Left ventricle myocardium superior (tissue), 1 donor: ENCODE results near the gene ATAD1. TPM values are rescaled to one million over a fixed set of nuclear protein-coding genes. Genes with fewer than 3 reads are reported as not detected.
"Not testable (repeated sequence)": the region's sequence is repeated elsewhere in the genome, so short reads cannot be mapped to it uniquely, and the experiment has no call there.

Experiments
- ATAC-seq: fragments of 200-7000 bp; cut with Tn5 transposase; one replicate; pipeline ENCODE4 v1.9.1; 2020; ENCODE audit warnings: mild to moderate bottlenecking, moderate library complexity
- DNase-seq: peaks from one replicate; pipeline ENCODE4 v3.0.0-alpha.2; 2020
- intact Hi-C: fragments of 100-400 bp; cut with micrococcal nuclease; formaldehyde crosslinking; loops from one replicate; pipeline ENCODE4 v1.11.0; 2022
- total RNA-seq: library from RNA; stranded (reverse); fragmentation: NEBNext Ultra II Directional; extraction: Animal tissue kit (Norgen Biotek cat#: 25700); gene quantifications from one replicate; pipeline ENCODE4 v1.2.1, GENCODE V29; 2021
- donor health status: DM: no; HTN: yes; CAD: no; lungs with severe emphysema.

The ATAD1 gene
- total RNA-seq, 1 donor from 2014 or later = 98.4 TPM

DNA sequence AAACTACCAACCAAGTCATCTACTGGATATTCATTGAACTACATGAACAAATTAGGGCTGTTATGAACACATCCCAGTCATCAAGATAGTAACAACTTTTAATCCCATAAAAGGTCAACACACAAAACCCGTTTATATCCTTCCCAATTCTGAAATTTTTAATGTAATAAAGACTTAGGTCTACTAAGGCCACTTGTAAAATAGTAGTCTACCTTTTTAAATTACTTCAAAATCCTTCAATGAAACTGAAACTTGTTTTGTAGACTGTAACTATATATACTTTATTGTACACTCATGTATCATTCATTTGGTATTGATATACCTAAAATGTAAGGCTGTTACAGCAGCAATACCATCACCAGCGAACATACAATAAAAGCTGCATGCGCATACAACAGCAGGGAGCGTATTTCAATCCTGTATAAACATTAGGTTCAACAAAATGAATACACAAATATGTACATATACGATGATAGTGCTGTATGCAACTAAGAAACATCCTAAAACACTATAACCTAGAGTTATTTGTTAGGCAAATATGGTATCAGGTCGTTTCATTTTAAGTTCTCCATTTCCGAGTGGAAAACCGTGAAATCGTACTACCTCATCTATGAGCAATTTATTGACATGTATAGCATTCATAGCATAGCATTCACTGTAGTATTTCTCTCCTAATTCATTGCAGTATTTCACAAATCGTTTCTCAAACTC lies 973 bp downstream of the ATAD1 start:
- DNase-seq (no peak), ATAC-seq (no peak)
- intact Hi-C loops = no loop called here

DNA sequence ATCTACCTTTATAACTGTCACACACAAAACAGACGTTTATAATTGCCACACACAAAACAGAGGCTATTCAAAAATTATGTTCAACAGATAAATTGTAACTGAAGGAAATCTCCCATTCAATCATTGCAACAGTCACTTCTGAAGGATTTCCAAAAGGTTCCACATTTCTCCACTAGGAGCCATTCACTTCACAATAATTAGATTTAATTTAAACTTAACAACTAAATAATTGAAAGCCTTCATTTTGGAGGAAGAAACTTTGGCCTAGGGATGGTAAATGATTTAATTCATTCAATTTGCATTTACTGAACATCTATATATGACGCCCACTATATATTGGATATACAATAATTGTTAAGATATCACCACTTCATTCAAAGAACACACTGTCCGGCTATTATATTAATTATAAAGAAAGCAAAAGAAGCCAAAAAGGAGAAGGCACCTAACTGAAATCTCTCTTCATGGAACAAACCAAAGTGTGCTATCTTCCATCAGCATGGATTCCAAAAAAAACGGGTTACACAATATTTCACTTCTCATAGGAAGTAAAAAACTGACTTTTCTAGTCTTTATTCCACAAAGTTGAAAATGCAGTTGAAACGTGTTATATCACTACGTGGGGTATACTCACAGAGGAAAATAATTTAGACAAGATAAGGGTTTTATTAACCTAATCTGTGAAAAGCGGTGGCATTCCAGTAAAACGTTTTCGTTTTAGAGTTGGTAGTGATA lies 1.7 kb downstream of the ATAD1 start:
- no peak for DNase-seq
- intact Hi-C loops = no loop called here
- no peak for ATAC-seq

DNA sequence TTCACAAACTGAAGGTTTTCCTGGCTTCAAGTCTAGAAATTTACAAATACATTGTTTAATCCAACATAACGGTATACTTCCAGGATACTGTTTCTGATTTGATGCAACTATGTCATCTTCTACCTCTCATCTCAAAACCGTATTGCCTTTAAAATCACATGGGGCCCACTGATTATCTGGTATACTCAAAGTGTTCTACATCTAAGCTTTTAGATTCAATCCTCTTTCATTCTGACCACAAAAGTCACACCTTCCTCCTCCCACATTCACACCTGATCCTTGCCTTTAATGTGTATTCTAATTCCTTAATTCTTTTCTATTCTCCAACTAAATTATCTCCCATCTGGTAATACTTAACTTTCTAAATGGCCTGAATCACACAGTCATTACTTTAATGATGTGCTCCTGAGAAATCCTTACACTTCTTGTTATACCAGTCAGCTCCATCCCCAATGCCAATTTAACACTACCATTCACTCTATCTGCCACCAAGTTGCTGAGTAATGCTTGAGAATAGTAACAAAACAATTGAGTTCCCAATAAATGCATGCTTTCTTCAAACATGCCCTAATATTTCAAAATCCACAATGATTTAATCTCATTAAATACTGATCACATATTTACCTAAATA lies 13.0 kb downstream of the ATAD1 start:
- intact Hi-C loops = no loop called here
- DNase-seq (no peak), ATAC-seq (peak; percentile 40)

DNA sequence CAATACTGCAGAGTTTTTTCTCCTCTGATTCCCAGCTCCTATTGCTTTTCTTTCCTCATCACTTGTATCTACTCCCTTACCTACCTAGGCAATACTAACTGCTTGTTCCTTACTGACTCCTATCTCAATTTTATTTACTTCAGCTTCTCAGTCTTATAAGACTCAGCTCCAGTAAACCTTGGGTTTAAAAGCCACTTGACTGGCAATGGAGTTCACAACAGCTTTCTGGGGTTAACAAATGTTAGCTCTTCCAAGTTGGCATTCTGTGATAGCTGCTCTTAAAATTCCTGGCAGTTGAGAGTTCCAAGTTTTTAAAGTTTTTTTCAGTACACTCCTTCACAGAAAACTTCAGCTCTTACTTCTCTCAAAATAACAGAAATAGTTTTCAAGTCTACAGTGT lies 14.2 kb downstream of the ATAD1 start:
- intact Hi-C loops = no loop called here
- ATAC-seq (peak; percentile 66), DNase-seq (no peak)

GRCh38 chr10:87803328-87803727 lies 14.7 kb downstream of the ATAD1 start:
- DNase-seq = no peak
- peak; percentile 53 for ATAC-seq
- intact Hi-C loops = no loop called here

DNA sequence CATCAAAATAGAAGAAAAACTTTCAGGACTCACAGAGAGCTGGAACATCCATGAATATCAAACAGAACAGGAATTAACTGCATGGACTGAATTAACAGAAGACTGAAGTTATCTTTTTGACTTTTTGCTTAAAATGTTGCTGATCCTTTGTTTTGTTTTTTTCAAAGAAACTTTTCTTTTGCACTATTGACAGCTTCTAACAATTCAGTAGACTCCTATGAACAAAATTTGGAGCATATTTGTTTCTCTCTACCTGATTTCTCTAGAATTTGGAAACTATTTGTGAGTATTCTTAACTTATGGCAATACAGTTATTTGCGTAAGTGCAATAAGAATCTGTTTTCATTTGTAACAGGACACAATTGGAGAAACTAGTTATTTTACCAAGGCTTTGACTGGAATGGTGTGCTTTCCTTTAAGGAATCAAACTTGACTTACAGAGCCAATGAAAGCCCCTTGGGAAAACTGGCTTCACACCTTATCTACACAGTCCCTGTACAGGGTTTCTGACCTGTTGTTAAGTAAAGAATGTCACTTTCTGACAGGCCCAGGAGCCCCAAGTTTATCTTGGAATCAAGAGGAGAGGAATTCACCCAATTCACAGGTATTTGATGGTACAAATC lies 16.1 kb downstream of the ATAD1 start:
- DNase-seq, intact Hi-C loops, ATAC-seq: not testable (repeated sequence)

GRCh38 chr10:87799860-87800259 lies 18.2 kb downstream of the ATAD1 start:
- intact Hi-C loops = no loop called here
- ATAC-seq = no peak
- no peak for DNase-seq

GRCh38 chr10:87798082-87798481 lies 19.9 kb downstream of the ATAD1 start:
- intact Hi-C loops = no loop called here
- peak; percentile 29 for ATAC-seq

GRCh38 chr10:87794285-87794684 lies 23.7 kb downstream of the ATAD1 start:
- DNase-seq (no peak), ATAC-seq (peak; percentile 32)
- intact Hi-C loops = no loop called here

More at GRCh38 chr10:87798082-87798481, 19.9 kb downstream of the ATAD1 start:
- DNase-seq = no peak

DNA sequence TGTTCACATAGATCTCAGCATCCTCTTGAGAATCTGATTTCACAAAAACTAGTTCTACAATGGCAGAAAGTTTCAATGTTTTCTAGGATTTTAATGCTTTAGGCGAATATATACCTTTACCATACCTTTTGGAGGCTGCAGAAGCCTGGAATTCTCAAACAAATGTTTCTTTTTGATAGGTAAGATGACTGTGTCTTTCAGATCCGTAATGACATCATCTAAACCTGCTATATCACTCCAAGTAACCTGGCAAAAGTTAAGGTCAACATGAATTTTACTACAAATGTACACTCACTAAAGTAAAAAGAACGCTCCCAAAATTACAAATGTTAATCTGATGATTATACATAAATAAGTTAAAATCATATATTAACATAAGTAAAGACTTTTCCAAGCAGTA lies 27.8 kb downstream of the ATAD1 start:
- no peak for DNase-seq
- intact Hi-C loops = no loop called here
- no peak for ATAC-seq

- no peak for DNase-seq
- intact Hi-C loops = no loop called here
- ATAC-seq = no peak
Observed at GRCh38 chr10:87786421-87786820, 31.6 kb downstream of the ATAD1 start.

GRCh38 chr10:87782721-87783120 lies 35.3 kb downstream of the ATAD1 start:
- DNase-seq (no peak), ATAC-seq (no peak)
- intact Hi-C loops = no loop called here

GRCh38 chr10:87781545-87781944 lies 36.5 kb downstream of the ATAD1 start:
- DNase-seq (no peak), ATAC-seq (no peak)
- intact Hi-C loops = no loop called here

- intact Hi-C loops = no loop called here
- DNase-seq = no peak
Observed at GRCh38 chr10:87776328-87776727, 41.7 kb downstream of the ATAD1 start.

DNA sequence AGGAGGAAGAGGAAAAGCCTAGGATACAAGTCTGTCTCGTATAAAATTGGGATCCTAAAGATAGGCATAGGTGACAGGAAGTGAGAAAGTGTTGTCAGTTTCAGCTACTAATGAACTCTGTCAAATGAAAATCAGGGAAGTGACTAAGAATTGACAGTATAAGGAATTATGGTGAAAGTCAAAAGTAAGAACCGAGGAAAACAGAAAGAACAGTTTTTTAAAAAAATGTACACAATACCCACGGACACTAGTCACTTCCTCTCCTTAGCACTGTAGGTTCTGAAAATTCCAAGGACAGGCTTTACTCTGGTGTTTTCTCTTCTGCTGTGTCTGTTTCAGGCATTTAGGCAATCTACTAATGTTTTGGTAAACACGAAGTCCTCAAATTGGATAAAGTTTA lies 42.3 kb downstream of the ATAD1 start:
- intact Hi-C loops = no loop called here
- ATAC-seq = no peak

More at GRCh38 chr10:87776328-87776727, 41.7 kb downstream of the ATAD1 start:
- no peak for ATAC-seq

GRCh38 chr10:87771871-87772500 lies 46.0 kb downstream of the ATAD1 start:
- ATAC-seq = peak; percentile 17
- intact Hi-C loops = no loop called here
- DNase-seq = no peak

More for the DNA sequence above, 42.3 kb downstream of the ATAD1 start:
- no peak for DNase-seq

DNA sequence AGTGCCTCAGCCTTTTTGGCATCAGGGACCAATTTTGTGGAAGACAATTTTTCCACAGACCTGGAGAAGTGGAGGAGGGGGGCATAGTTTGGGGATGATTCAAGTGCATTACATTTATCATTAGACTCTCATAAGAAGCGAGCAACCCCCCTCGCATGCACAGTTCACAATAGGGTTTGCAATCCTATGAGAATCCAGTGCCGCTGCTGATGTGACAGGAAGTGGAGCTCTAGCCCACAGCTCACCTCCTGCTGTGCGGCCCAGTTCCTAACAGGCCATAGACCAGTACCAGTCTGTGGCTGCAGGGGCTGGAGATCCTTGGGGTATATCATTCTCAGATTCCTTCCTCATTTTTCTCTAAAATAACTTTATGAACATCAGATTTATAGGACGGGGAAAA lies 50.8 kb downstream of the ATAD1 start:
- DNase-seq (no peak), ATAC-seq (no peak)
- intact Hi-C loops = no loop called here

- ATAC-seq = no peak
Observed at GRCh38 chr10:87765666-87766376, 52.2 kb downstream of the ATAD1 start.

More at GRCh38 chr10:87765666-87766376, 52.2 kb downstream of the ATAD1 start:
- intact Hi-C loops = no loop called here
- DNase-seq = no peak
